Mammary microvascular endothelial cell (primary cell): ENCODE measurements around the gene CCL20. TPM values are rescaled to one million over a fixed set of nuclear protein-coding genes. Genes with fewer than 3 reads are reported as not detected.

Experiments
- total RNA-seq: library from RNA; depleted of rRNA; stranded (reverse); fragments of >200 nt; gene quantifications from 2 replicates; pipeline ENCODE4 v1.2.3, GENCODE V29; 2015

CCL20 gene, protein sequence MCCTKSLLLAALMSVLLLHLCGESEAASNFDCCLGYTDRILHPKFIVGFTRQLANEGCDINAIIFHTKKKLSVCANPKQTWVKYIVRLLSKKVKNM
- 4.6 and 6.5 TPM in 2 replicates for total RNA-seq

DNA sequence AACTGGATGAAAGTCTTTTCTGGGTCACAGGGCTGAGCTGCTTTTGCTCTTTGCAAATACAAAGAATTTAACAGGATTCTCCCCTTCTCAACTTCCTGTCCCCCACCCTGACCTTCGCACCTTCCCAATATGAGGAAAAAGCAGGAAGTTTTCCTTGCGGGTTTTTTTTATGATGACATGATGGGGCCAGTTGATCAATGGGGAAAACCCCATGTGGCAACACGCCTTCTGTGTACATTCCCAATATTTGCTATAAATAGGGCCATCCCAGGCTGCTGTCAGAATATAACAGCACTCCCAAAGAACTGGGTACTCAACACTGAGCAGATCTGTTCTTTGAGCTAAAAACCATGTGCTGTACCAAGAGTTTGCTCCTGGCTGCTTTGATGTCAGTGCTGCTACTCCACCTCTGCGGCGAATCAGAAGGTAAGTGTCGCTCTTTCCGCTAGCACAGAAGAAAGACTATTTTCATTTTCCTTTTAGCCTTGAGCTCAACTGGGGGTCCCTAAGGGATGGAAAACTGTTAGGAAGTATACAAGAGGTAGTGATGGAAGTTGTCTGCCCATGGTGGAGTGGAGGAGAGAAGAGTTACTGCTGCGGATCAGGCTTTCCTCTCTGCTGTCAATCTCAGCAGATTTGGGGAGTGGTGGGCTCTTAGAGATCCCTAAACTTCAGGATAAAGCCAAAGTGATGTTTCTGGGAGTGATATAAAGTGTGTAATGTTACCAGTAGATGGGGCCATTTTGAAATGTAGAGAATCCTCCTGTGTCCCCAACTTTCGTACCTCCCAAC, at the start of gene CCL20:
CCL20 (plus strand) TSS at position 281 of the 792 bp plus-strand sequence; CDS start at position 351, 70 bp downstream.

Other genes starting within 250 kb of the CCL20 start
- not detected in 2 replicates for gene SCYGR2, start 214.9 kb upstream of the CCL20 start, total RNA-seq
- not detected in 2 replicates for gene SCYGR3, start 199.0 kb upstream of the CCL20 start, total RNA-seq
- gene SCYGR4, start 196.3 kb upstream of the CCL20 start, total RNA-seq: not detected in 2 replicates
- gene SCYGR5, start 147.0 kb upstream of the CCL20 start, total RNA-seq: not detected in 2 replicates
- gene SLC19A3, start 95.8 kb upstream of the CCL20 start, total RNA-seq: not detected in 2 replicates
- not detected in 2 replicates for gene SCYGR6, start 89.1 kb upstream of the CCL20 start, total RNA-seq
- not detected in 2 replicates for gene SCYGR7, start 85.5 kb upstream of the CCL20 start, total RNA-seq
- gene SCYGR8, start 67.9 kb upstream of the CCL20 start, total RNA-seq: not detected in 2 replicates
- gene DAW1, start 57.8 kb downstream of the CCL20 start, total RNA-seq: 0.20 and 0.25 TPM in 2 replicates